IPS-NIHi7 (cell line): Measurements from ENCODE around the gene PRRG2.

Experiments
- DNase-seq: peaks from one replicate; pipeline ENCODE4 v3.0.0; 2012; ENCODE audit warnings: mixed read lengths; ENCODE audit errors: extremely low spot score

The PRRG2 gene

GRCh38 chr19:49557641-49558325 is 23.3 kb upstream of the PRRG2 start:
- DNase-seq = no peak

- DNase-seq = no peak
Observed at GRCh38 chr19:49558591-49558990, 22.5 kb upstream of the PRRG2 start.

- no peak for DNase-seq
Observed at GRCh38 chr19:49559443-49559842, 21.7 kb upstream of the PRRG2 start.

DNA sequence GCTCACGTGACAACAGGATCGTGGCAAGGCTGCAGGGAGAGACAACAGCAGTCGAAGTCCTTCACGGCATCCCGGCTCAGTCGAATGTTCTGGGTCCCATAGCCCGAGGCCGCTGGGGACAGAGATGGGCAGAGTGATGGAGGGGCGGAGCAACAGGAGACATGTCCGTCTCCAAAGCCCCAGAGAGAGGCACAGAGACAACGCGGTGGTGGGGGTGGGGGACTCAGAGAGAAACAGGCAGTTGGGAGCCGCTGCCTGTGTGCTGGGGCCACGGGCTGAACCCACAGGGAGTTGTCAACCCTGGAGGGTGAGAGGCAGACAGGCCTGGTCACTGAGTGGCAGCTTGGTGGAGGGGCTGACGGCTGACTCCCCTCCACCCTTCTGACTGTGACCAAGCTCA is 21.2 kb upstream of the PRRG2 start:
- no peak for DNase-seq

DNA sequence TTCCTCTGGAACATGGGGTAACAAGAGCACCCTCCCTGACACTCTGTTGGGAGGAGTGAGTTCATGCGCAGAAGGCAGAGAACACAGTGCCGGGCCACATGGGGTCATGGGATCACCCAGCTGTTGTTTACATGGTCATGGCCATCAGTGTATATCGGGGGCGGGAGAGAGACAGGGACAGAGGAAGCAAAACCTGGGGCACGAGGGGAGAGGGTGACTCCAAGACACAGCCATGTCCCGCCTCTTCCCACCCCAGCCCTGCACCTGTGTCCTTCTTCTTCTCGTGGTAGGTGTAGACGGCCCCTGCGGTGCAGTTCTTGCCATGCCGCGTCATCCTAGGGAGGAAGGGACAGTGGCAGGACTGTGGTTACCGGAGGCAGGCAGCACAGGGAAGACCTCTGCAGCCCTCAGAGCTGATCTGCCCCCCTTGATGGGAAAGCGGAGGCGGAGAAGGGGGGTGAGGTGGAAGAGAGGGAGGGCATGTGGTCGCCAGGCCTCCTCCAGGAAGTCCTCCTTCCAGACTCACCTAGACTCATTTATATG is 20.7 kb upstream of the PRRG2 start:
- DNase-seq = no peak

DNA sequence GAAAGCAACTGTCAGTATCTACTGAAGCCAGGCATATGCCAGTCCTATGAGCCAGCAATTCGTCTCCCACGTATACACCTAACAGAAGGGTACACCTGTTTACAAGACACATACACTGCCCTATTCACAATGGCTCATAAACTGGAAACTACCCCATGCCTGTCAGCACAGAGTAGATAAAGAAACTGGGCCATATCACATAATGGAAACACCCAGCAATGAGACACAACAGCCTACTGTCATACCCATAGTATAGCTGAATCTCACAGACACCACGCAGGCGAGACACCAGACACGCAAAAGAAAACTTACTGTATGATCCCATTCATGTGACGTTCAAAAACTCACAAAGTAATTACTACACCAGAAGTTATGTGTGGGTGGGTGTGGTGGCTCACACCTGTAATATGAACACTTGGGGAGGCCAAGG is 16.5 kb upstream of the PRRG2 start:
- DNase-seq = no peak

- no peak for DNase-seq
Observed at GRCh38 chr19:49565261-49565660, 15.9 kb upstream of the PRRG2 start.

GRCh38 chr19:49566302-49566701 is 14.8 kb upstream of the PRRG2 start:
- DNase-seq = no peak

DNA sequence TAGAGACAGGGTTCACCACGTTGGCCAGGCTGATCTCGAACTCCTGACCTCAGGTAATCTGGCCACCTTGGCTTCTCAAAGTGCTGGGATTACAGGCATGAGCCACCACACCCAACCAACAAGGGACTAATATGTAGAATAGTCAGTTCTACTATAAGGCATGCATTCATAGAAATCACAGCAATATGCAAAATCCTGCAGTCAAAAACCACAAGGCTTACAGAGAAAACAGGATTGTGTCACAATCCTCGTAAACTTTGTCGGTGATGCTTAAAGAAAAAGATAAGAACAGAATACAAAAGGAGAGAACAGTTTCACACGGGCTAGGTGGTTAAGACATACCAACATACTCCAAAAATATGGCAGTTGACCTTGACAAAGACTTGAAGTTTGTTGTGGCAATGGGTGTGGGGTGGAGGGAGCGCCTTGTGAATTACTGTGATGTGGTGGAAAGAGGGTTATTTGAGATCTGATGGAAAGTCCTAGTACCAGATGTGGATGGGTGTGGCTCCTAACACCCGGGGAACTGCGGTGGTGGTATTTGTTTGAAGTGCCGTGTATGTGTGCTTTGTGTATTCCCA is 13.2 kb upstream of the PRRG2 start:
- DNase-seq = no peak

DNA sequence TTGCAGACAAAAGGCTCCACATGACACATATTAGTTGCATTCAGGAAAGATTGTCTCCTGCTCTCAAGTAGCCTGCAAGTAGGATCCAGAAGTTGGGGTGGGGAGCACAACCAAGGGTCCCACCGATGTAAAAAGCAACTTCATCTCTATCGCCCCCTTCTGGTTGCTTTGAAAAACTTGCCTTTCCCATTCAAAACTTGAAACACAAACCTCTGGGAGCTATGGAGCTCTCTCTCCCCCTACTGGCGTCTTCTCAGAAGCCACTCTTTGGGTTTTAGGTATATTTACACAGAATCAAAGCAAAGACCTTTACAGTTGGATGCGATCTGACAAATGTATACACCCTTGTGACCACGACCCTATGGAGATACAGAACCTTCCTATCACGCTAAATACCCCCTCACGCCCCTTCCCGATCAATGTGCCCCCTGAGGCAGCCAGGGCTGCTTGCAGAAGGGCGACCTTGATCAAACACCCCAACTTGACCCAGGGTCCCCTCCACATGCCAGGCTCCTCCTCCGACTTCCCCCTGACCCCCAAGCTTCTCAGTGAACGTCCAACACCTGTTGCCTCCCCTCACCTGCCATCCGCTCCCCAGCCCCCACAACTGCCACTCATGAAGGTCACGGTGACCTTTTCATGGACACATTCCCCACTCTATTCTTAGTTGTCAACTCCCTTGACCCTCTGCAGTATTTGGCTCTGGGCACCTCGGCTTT is 10.8 kb upstream of the PRRG2 start:
- peak; percentile 87 for DNase-seq

- peak; percentile 44 for DNase-seq
Observed at GRCh38 chr19:49570997-49571676, 10.0 kb upstream of the PRRG2 start.

- DNase-seq = no peak
Observed at GRCh38 chr19:49573009-49573408, 8.1 kb upstream of the PRRG2 start.

- DNase-seq = no peak
Observed at GRCh38 chr19:49573425-49573824, 7.7 kb upstream of the PRRG2 start.

- DNase-seq = no peak
Observed at GRCh38 chr19:49574206-49574755, 6.8 kb upstream of the PRRG2 start.

DNA sequence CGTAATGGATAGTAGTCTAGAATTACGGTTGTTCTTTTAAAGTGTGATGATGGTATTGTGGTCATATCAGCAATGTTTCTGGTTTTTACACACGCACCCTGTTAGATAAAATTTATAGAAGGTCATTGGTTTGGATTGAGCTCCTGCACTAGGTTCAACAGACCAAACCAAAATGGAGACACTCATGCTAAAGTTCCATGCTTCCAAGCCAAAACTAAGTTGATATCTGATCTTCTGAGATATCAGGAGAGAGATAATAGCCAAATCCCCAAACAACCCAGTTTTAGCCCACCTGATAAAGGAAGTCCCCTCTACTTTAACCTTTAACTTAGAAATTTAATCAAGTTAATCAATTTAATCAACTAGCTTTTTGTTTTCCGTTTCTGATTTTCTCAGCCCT is 1.9 kb upstream of the PRRG2 start:
- no peak for DNase-seq

GRCh38 chr19:49579947-49580263 is 1.2 kb upstream of the PRRG2 start:
- DNase-seq = no peak

DNA sequence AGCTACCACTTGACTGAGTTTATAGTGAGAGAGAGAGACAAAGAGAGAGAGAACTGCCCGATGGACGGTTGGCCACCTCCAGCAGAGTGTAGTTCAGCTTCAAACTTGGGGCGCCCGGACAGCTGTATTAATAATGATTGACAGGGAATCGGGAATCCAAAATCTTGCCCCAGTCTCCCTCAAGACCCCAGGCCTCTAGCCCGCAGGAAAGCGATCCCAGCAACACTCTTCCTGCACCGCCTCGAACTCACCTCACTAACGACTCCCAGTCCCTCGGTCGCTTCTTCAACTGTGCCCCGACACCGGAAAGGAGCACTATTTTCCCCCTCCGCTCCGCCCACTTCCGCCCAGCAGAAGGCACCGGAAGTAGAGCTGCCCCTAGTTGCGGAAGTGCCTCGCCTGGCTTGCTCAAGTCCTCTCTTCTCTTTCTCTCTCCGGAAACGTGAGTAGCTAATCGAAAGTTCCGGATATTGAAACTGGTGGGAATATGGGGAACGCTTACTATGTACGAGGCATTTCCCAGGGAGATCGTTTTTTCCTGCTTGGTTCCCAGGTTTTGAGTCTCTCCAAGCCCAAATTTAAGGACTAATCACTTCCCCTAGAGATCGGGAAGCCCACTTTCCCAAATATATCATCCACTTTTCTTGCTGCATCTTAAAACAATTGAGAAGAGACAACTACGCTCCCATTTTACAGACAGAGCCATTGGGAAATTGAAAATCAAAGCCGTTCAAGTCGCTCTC is 681 bp upstream of the PRRG2 start, which contains the start of gene NOSIP:
Gene NOSIP, minus strand, starts transcription at position 293 of the 743 bp plus-strand sequence. CDS start 19,865 bp downstream, outside the sequence.
- DNase-seq = peak; percentile 90

- no peak for DNase-seq
Observed at GRCh38 chr19:49583239-49583638, 2.1 kb downstream of the PRRG2 start.

DNA sequence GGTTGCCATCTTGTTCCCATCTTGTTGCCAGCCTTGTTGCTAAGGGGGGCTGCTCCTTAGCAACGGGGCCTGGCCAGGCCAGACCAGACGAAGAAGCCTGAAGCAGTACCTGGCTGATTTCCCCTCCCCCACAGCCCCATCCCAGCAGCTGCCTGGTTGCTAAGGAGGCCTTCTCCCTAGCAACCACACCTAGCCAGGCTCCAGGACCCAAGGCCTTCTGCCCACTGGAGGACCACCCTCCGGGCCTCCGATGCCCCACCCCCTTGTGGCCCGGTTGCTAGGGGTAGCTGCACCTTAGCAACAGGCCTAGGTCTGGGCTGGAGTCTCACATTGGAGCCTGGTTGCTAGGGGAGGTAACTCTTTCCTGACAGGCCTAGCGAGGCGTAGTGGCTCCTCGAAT is 3.9 kb downstream of the PRRG2 start:
- peak; percentile 59 for DNase-seq

- DNase-seq = no peak
Observed at GRCh38 chr19:49587227-49587626, 6.1 kb downstream of the PRRG2 start.
